H1 (cell line): ENCODE results near the gene LEFTY2. TPM values are rescaled to one million over a fixed set of nuclear protein-coding genes. Genes with fewer than 3 reads are reported as not detected.
"Not testable (repeated sequence)": the region's sequence is repeated elsewhere in the genome, so short reads cannot be mapped to it uniquely, and the experiment has no call there.

Source experiments
- CTCF ChIA-PET: fragments of 300-600 bp; sonication (Branson Sonifier 250); formaldehyde crosslinking; loops from one replicate; lab custom pipeline; 2021; ENCODE audit not compliant: partially characterized antibody; lab: Charles Lee
- POLR2A ChIA-PET: fragments of 300-600 bp; sonication (Branson Sonifier 250); formaldehyde crosslinking; loops from one replicate; lab custom pipeline; 2021; ENCODE audit warnings: inconsistent platforms; ENCODE audit not compliant: partially characterized antibody; lab: Charles Lee
- DNase-seq, 2 experiments: peaks; one replicate each; pipeline versions ENCODE4 v3.0.0 to v3.0.0-alpha.2; 2010 to 2022; ENCODE audit warnings: low spot score in 2 of 2, low read depth in 1 of 2, mixed read lengths in 1 of 2
- FAIRE-seq: peaks from 2 replicates; lab custom pipeline; 2011; peaks lifted over from hg19 to GRCh38; lab: Jason Lieb, UNC
- H2AFZ ChIP-seq: 2 replicates; pipeline ENCODE4 v1.8.1; 2012; ENCODE audit warnings: low read length, inconsistent platforms
- H2AK5ac ChIP-seq: 2 replicates; pipeline ENCODE4 v1.6.1; 2013; ENCODE audit warnings: low read depth, low read length
- H2BK120ac ChIP-seq: replicated peaks from 2 replicates; pipeline ENCODE3; 2013; ENCODE audit warnings: low read depth, low read length, inconsistent platforms
- H2BK12ac ChIP-seq: 2 replicates; pipeline ENCODE4 v1.6.1; 2013; ENCODE audit warnings: low read depth, low read length
- H2BK15ac ChIP-seq: 2 replicates; pipeline ENCODE4 v1.6.1; 2013; ENCODE audit warnings: low read length
- H2BK20ac ChIP-seq: 2 replicates; pipeline ENCODE4 v1.6.1; 2013; ENCODE audit warnings: low read length
- H2BK5ac ChIP-seq: 2 replicates; pipeline ENCODE4 v1.6.1; 2013; ENCODE audit warnings: low read depth, low read length
- H3K14ac ChIP-seq: 2 replicates; pipeline ENCODE4 v1.6.1; 2013; ENCODE audit warnings: inconsistent platforms; ENCODE audit not compliant: insufficient read length
- H3K18ac ChIP-seq: 2 replicates; pipeline ENCODE4 v1.6.1; 2013; ENCODE audit warnings: low read length; ENCODE audit errors: extremely low read depth
- H3K23ac ChIP-seq: 2 replicates; pipeline ENCODE4 v1.6.1; 2013; ENCODE audit warnings: inconsistent platforms; ENCODE audit not compliant: insufficient read length
- H3K23me2 ChIP-seq: 2 replicates; pipeline ENCODE4 v1.6.1; 2013; ENCODE audit warnings: low read depth, low read length
- H3K27ac ChIP-seq: 2 replicates; pipeline ENCODE4 v1.6.1; 2011; ENCODE audit warnings: low read depth, low read length, inconsistent platforms
- H3K27me3 ChIP-seq, 4 experiments: replicated peaks in 1 of 4; 1 replicate in 1 of 4; 2 replicates in 3 of 4; pipeline versions ENCODE4 v1.6.1 to v1.8.1; 2011 to 2013; ENCODE audit warnings: low read length in 3 of 4, mild to moderate bottlenecking in 3 of 4, inconsistent platforms in 2 of 4, mixed read lengths in 2 of 4, moderate library complexity in 1 of 4; ENCODE audit not compliant: control insufficient read depth in 3 of 4, insufficient read depth in 3 of 4; ENCODE audit errors: extremely low read depth in 1 of 4
- H3K36me3 ChIP-seq, 4 experiments: 2 replicates each; pipeline versions ENCODE4 v1.6.1 to v1.8.1; 2011 to 2013; ENCODE audit warnings: mild to moderate bottlenecking in 4 of 4, low read length in 3 of 4, moderate library complexity in 2 of 4, control low read depth in 1 of 4, inconsistent platforms in 1 of 4; ENCODE audit not compliant: insufficient read depth in 4 of 4, control insufficient read depth in 2 of 4
- H3K4ac ChIP-seq: replicated peaks from 2 replicates; pipeline ENCODE3; 2013; ENCODE audit warnings: low read length, low read depth, mixed read lengths, inconsistent platforms; ENCODE audit not compliant: insufficient read length
- H3K4me1 ChIP-seq, 4 experiments: replicated peaks in 1 of 4; 1 replicate in 1 of 4; 2 replicates in 3 of 4; pipeline versions ENCODE4 v1.6.1 to v1.8.1; 2011 to 2013; ENCODE audit warnings: low read length in 3 of 4, inconsistent platforms in 2 of 4, mixed read lengths in 1 of 4; ENCODE audit not compliant: insufficient read depth in 4 of 4, control insufficient read depth in 3 of 4
- H3K4me2 ChIP-seq, 2 experiments: 2 replicates each; pipeline versions ENCODE4 v1.6.1 to v1.8.1; 2011 to 2013; ENCODE audit warnings: low read depth in 2 of 2, low read length in 2 of 2, control low read depth in 1 of 2, inconsistent platforms in 1 of 2, mild to moderate bottlenecking in 1 of 2; ENCODE audit not compliant: insufficient read depth in 1 of 2
- H3K4me3 ChIP-seq, 4 experiments: fragments of 200-600, 300-600 bp in 1 of 4; sonication (generic), shearing (Covaris generic), sonication (Bioruptor Twin) in 1 of 4; 2 replicates each; pipeline versions ENCODE4 v1.5.1 to v1.8.1; 2011 to 2016; ENCODE audit warnings: low read length in 4 of 4, low read depth in 3 of 4, control low read depth in 2 of 4, inconsistent platforms in 2 of 4, mild to moderate bottlenecking in 2 of 4, mixed read lengths in 1 of 4, moderate library complexity in 1 of 4; ENCODE audit not compliant: insufficient read depth in 2 of 4; ENCODE audit errors: extremely low read depth in 1 of 4
- H3K56ac ChIP-seq: replicated peaks from 2 replicates; pipeline ENCODE3; 2013; ENCODE audit warnings: low read depth, mild to moderate bottlenecking, mixed read lengths, low read length, inconsistent platforms; ENCODE audit not compliant: insufficient read length
- H3K79me1 ChIP-seq: 2 replicates; pipeline ENCODE4 v1.6.1; 2013; ENCODE audit warnings: low read depth, low read length, control low read depth
- H3K79me2 ChIP-seq, 2 experiments: 2 replicates each; pipeline versions ENCODE4 v1.6.1 to v1.8.1; 2012 to 2013; ENCODE audit warnings: low read length in 2 of 2, mild to moderate bottlenecking in 2 of 2, inconsistent platforms in 1 of 2; ENCODE audit not compliant: insufficient read depth in 2 of 2, control insufficient read depth in 1 of 2
- H3K9ac ChIP-seq, 4 experiments: replicated peaks in 1 of 4; 1 replicate in 1 of 4; 2 replicates in 3 of 4; pipeline versions ENCODE4 v1.6.1 to v1.8.1; 2011 to 2013; ENCODE audit warnings: low read depth in 3 of 4, low read length in 3 of 4, control low read depth in 2 of 4, mild to moderate bottlenecking in 2 of 4, moderate library complexity in 2 of 4, inconsistent platforms in 1 of 4; ENCODE audit errors: extremely low read depth in 1 of 4
- H3K9me3 ChIP-seq, 2 experiments: 2 replicates each; pipeline versions ENCODE4 v1.6.1 to v1.8.1; 2012 to 2013; ENCODE audit warnings: mild to moderate bottlenecking in 2 of 2, moderate library complexity in 2 of 2, control low read depth in 1 of 2, inconsistent platforms in 1 of 2, low read depth in 1 of 2, low read length in 1 of 2, mixed read lengths in 1 of 2; ENCODE audit not compliant: insufficient read depth in 2 of 2
- H4K20me1 ChIP-seq, 2 experiments: replicated peaks in 1 of 2; 2 replicates each; pipeline versions ENCODE3 to v1.8.1; 2011 to 2013; ENCODE audit warnings: inconsistent platforms in 2 of 2, low read length in 2 of 2, mild to moderate bottlenecking in 1 of 2; ENCODE audit not compliant: insufficient read depth in 2 of 2, control insufficient read depth in 1 of 2
- H4K5ac ChIP-seq: 2 replicates; pipeline ENCODE4 v1.6.1; 2013; ENCODE audit warnings: low read length, low read depth, mixed read lengths, inconsistent platforms; ENCODE audit not compliant: insufficient read length
- H4K8ac ChIP-seq: 2 replicates; pipeline ENCODE4 v1.8.0; 2013; ENCODE audit warnings: mild to moderate bottlenecking, moderate library complexity, low read length, inconsistent platforms; ENCODE audit not compliant: insufficient read depth; ENCODE audit errors: extremely low read depth
- H4K91ac ChIP-seq: replicated peaks from 2 replicates; pipeline ENCODE3; 2013; ENCODE audit warnings: low read length, mixed read lengths, inconsistent platforms; ENCODE audit not compliant: insufficient read length
- WGBS, 2 experiments: shearing (Covaris generic) in 1 of 2; methylation state at CpG; one replicate each; pipeline versions ENCODE4 v1.1.6 to v1.1.7; 2013 to 2015; ENCODE audit warnings: low lambda C conversion rate in 2 of 2, mixed read lengths in 2 of 2, inconsistent platforms in 1 of 2, low coverage in 1 of 2, missing lambda C conversion rate in 1 of 2; ENCODE audit not compliant: insufficient replicate concordance in 2 of 2, insufficient coverage in 1 of 2, insufficient read length in 1 of 2; ENCODE audit errors: extremely low coverage in 1 of 2, missing lambda C conversion rate in 1 of 2; 5-methylcytosine and 5-hydroxymethylcytosine counted together
- polyA plus RNA-seq, 7 experiments: library from polyadenylated mRNA; depleted of rRNA in 3 of 7; stranded (reverse) in 5 of 7; unstranded in 2 of 7; fragments of >200 nt in 5 of 7; fragments of 200-250 nt in 2 of 7; gene quantifications; 1 replicate in 5 of 7; 2 replicates in 1 of 7; 4 replicates in 1 of 7; pipeline versions ENCODE4 v1.2.1 to v1.2.3, GENCODE V29; 2011 to 2013; ENCODE audit warnings: missing spikeins in 2 of 7, mixed read lengths in 2 of 7
- total RNA-seq: library from RNA; stranded (reverse); fragmentation: NEBNext Ultra II Directional; extraction: Animal tissue kit (Norgen Biotek cat#: 25700); gene quantifications from 2 replicates; pipeline ENCODE4 v1.2.1, GENCODE V29; 2021

The LEFTY2 gene
- total and polyA plus RNA-seq, 2 of the 8 experiments (the other 6 are each of a cell fraction or from before 2014, with no cell fraction given) = 2.6 to 4.3 TPM

DNA sequence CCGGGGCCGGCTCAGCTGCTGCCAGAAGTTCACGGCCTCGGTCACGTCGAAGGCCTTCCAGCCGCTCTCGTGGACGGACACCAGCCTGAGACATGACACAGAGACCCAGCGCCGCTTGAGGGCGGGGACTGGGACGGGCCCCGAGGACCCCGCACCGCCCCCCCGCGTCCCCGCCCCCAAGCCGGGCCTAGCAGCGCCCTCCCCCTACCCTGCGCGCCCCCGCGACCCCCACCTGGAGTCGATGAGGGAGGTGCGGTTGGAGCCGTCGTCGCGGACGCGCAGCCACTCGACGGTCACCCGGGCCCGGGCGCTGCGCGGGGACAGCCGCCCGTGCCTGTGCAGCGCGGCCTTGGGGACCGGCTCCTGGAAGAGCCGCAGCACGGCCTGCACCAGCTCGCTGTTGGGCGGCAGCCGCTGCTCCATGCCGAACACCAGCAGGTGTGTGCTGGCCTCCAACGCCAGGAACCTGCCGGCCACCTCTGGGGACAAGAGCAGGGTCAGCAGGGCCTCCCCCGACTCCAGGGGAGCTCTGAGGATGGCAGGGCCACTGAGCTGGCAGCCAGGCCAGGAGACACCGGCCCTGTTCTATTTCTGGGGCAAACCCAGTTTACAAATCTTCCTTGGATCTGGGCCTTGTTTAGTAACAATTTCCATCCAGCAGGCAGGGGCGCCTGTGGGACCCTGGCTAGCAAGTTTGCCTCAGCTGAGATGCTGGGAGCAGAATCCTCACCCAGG lies 53.3 kb downstream of the LEFTY2 start:
- not testable (repeated sequence) for H3K14ac ChIP-seq, FAIRE-seq, H3K4ac ChIP-seq, H3K36me3 ChIP-seq, H3K79me2 ChIP-seq, H2BK15ac ChIP-seq, H2BK120ac ChIP-seq, H2BK12ac ChIP-seq, H2AK5ac ChIP-seq, H3K9ac ChIP-seq, H2BK5ac ChIP-seq, H3K79me1 ChIP-seq, H3K9me3 ChIP-seq, H3K56ac ChIP-seq, H4K91ac ChIP-seq, H4K5ac ChIP-seq, H2AFZ ChIP-seq, H3K27ac ChIP-seq, H3K23me2 ChIP-seq, H3K23ac ChIP-seq, DNase-seq, H2BK20ac ChIP-seq, H4K20me1 ChIP-seq
- WGBS, 2 experiments = 16% methylated on average over 8 of the region's 56 CpGs; no CpG with 5 or more reads in 1 of the 2 experiments
- H3K27me3 ChIP-seq = peaks cover 0 to 24% (median 11%) of the 10 kb centered on the region in 4 experiments; a peak in 5 of 7 replicates
- peak overlapping the region; percentile 32; the same call in 1 of the 2 replicates for H3K18ac ChIP-seq
- H3K4me1 ChIP-seq = peaks cover 10 to 34% (median 22%) of the 10 kb centered on the region in 4 experiments
- ChIA-PET POLR2A (interaction anchor here (0.6 to 2.8 kb wide), 4 partner anchors 9 to 31 kb away, joined by 4 to 9 read pairs (median 8); no protein-coding TSS in a partner anchor), CTCF (interaction anchor here (1.9 to 21.3 kb wide), 5 partner anchors 10 to 412 kb away, joined by 6 to 406 read pairs (median 10); no protein-coding TSS in a partner anchor)
- peak overlapping the region; percentile 63; the same call in 1 of the 2 replicates for H4K8ac ChIP-seq
- H3K4me3 ChIP-seq = peak overlapping the region in 1 of 4 experiments; percentile 41; a peak in 1 of 8 replicates
- peak overlapping the region; percentile 27 to 50 for H3K4me2 ChIP-seq
